GM19239 (cell line): ENCODE results near the gene MBP.

ENCODE experiments used
- DNase-seq: peaks from one replicate; pipeline ENCODE4 v3.0.0; 2011; ENCODE audit warnings: low spot score; ENCODE audit not compliant: insufficient read length
- FAIRE-seq: peaks from 2 replicates; lab custom pipeline; 2011; peaks lifted over from hg19 to GRCh38; lab: Jason Lieb, UNC

MBP gene

GRCh38 chr18:76983613-76984051 lies 149.0 kb downstream of the MBP start:
- FAIRE-seq: no peak
- DNase-seq: no peak

- DNase-seq (peak; percentile 91), FAIRE-seq (peak; percentile 95)
Measured at GRCh38 chr18:76982841-76983583, 149.6 kb downstream of the MBP start.

- FAIRE-seq (no peak), DNase-seq (no peak)
Measured at GRCh38 chr18:76982038-76982437, 150.5 kb downstream of the MBP start.

- DNase-seq (no peak), FAIRE-seq (peak; percentile 56)
Measured at GRCh38 chr18:76981396-76981968, 151.1 kb downstream of the MBP start.

GRCh38 chr18:76980663-76981395 lies 151.8 kb downstream of the MBP start:
- DNase-seq: no peak
- peak; percentile 54 for FAIRE-seq

GRCh38 chr18:76979906-76980305 lies 152.7 kb downstream of the MBP start:
- DNase-seq (no peak), FAIRE-seq (no peak)

- FAIRE-seq (no peak), DNase-seq (no peak)
Measured at GRCh38 chr18:76979111-76979751, 153.4 kb downstream of the MBP start.

- DNase-seq (no peak), FAIRE-seq (no peak)
Measured at GRCh38 chr18:76978616-76979015, 154.0 kb downstream of the MBP start.

- no peak for FAIRE-seq
- no peak for DNase-seq
Measured at GRCh38 chr18:76977684-76978232, 154.8 kb downstream of the MBP start.

GRCh38 chr18:76977108-76977621 lies 155.4 kb downstream of the MBP start:
- FAIRE-seq (no peak), DNase-seq (no peak)

GRCh38 chr18:76975577-76976110 lies 156.9 kb downstream of the MBP start:
- no peak for DNase-seq
- FAIRE-seq: no peak

- DNase-seq: no peak
- no peak for FAIRE-seq
Measured at GRCh38 chr18:76974386-76974785, 158.2 kb downstream of the MBP start.

- DNase-seq: no peak
- FAIRE-seq: no peak
Measured at GRCh38 chr18:76973520-76974266, 158.9 kb downstream of the MBP start.

- FAIRE-seq (no peak), DNase-seq (no peak)
Measured at GRCh38 chr18:76972846-76973519, 159.6 kb downstream of the MBP start.

GRCh38 chr18:76972241-76972640 lies 160.3 kb downstream of the MBP start:
- DNase-seq: no peak
- no peak for FAIRE-seq

- no peak for DNase-seq
- no peak for FAIRE-seq
Measured at GRCh38 chr18:76970770-76971559, 161.6 kb downstream of the MBP start.

GRCh38 chr18:76967721-76968472 lies 164.7 kb downstream of the MBP start:
- DNase-seq (no peak), FAIRE-seq (no peak)
